Measurements from ENCODE around the gene TSPAN3. TPM values are rescaled to one million over a fixed set of nuclear protein-coding genes. Genes with fewer than 3 reads are reported as not detected.

The TSPAN3 gene
- total RNA-seq, 1 experiment from 2014 or later = 404 TPM

DNA sequence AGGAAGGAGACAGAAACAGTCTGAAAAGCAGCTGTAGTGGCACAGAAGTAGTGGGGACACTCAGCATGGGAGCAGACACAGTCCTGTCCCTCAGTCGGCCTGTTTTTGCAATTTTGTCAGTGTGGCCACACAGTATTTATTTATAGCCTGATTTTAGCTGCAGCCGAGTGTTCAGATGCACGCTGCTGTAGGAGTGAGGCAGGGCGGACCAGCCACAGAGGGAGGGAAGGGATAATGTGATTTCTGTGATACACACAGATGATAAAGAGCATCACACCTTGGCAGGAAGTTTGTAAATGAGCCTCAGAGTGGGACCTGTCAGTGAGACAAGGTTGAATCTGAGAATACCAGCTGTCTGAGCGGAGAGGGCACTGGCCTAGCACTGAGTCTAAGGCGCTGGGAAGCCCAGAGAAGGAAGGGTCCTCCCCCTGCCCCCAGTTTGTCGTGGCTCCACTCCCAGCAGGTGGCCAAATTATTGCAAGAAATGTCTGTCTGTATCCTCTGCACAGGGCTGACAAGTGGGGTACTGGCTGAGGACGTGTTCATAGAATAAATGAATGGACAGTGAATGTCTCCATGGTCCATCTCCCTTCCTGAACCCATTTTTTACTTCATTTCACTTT, 72.1 kb downstream of the TSPAN3 start:
- intact Hi-C loops (cut with micrococcal nuclease; ENCODE audit: unreplicated experiment) = no loop called here
- CTCF ChIA-PET = no interaction called here
- peaks cover 36% of the 10 kb centered on the region for H3K27me3 Mint-ChIP-seq (ENCODE audit: unreplicated experiment)
- TF ChIP-seq, protein P1, sequence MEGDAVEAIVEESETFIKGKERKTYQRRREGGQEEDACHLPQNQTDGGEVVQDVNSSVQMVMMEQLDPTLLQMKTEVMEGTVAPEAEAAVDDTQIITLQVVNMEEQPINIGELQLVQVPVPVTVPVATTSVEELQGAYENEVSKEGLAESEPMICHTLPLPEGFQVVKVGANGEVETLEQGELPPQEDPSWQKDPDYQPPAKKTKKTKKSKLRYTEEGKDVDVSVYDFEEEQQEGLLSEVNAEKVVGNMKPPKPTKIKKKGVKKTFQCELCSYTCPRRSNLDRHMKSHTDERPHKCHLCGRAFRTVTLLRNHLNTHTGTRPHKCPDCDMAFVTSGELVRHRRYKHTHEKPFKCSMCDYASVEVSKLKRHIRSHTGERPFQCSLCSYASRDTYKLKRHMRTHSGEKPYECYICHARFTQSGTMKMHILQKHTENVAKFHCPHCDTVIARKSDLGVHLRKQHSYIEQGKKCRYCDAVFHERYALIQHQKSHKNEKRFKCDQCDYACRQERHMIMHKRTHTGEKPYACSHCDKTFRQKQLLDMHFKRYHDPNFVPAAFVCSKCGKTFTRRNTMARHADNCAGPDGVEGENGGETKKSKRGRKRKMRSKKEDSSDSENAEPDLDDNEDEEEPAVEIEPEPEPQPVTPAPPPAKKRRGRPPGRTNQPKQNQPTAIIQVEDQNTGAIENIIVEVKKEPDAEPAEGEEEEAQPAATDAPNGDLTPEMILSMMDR (IDR thresholded peaks at IDR 0.05; ENCODE audit: unreplicated experiment) = no peak
- peaks cover 8% of the 10 kb centered on the region for H3K4me1 Mint-ChIP-seq (ENCODE audit: low read depth, unreplicated experiment)
- H3K36me3 Mint-ChIP-seq (ENCODE audit: insufficient read depth, unreplicated experiment) = no peaks in the 10 kb centered on the region
- no TSS peak for BruUV-seq (replicated peaks)
- H3K4me3 Mint-ChIP-seq (ENCODE audit: low read depth, unreplicated experiment) = no peak overlapping the region
- no peak for DNase-seq
- H3K9me3 Mint-ChIP-seq (ENCODE audit: low read depth, unreplicated experiment) = no peaks in the 10 kb centered on the region
- no peak overlapping the region for H3K27ac Mint-ChIP-seq (ENCODE audit: unreplicated experiment)

DNA sequence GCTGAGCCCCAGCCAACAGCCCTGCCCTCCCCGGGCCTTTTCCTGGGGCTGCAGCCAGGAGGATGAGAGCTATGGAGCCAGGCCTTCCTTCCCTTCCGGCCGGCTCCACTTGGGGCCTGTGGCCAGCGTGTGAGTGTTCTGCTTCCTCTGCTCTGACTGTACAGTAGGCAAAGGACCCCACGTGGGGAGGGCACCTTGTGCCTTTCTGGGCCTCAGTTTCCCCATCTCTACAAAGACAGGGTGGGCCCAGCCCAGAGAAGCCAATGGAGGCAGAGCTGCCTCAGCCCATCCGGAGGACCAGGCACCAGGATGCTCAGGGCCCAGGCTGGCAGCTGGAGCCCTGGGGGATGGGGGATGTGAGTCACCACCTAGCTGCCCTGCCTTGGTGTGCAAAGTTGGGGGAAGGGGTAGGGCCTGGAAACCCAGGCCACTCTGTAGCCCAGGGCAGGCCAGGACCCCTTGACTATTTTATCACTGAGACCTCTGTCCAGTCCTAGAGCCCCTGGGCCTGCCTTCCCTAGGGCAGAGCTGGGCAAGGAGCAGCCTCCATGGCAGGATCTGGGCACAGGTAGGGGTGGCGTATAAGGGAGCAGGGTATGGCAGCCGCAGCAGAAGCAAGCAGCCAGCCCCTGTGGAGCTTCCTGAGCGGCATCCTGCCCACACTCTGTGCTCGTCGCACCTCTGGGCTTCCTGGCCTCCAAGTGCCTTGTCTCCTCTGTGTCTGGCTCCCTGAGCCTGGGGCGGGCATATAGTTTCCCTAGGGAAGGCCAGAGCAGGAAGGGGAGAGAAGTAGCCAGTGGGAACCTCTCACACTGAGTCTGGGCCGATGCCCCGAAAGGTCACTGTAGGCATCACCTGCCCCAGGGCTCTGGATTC, 74.1 kb downstream of the TSPAN3 start:
- no TSS peak for BruUV-seq (replicated peaks)
- Mint-ChIP-seq H3K36me3 (ENCODE audit: insufficient read depth, unreplicated experiment) (no peaks in the 10 kb centered on the region), H3K9me3 (ENCODE audit: low read depth, unreplicated experiment) (no peaks in the 10 kb centered on the region), H3K27me3 (ENCODE audit: unreplicated experiment) (peaks cover 27% of the 10 kb centered on the region), H3K27ac (ENCODE audit: unreplicated experiment) (no peak overlapping the region), H3K4me3 (ENCODE audit: low read depth, unreplicated experiment) (no peak overlapping the region), H3K4me1 (ENCODE audit: low read depth, unreplicated experiment) (peaks cover 17% of the 10 kb centered on the region)
- DNase-seq = peak; percentile 35
- TF ChIP-seq, protein P1 (IDR thresholded peaks at IDR 0.05; ENCODE audit: unreplicated experiment) = no peak
- CTCF ChIA-PET = interaction anchor here (0.6 kb wide), 1 partner anchor 1388 kb away, joined by 3 read pairs; no protein-coding TSS in a partner anchor
- intact Hi-C loops (cut with micrococcal nuclease; ENCODE audit: unreplicated experiment) = no loop called here

DNA sequence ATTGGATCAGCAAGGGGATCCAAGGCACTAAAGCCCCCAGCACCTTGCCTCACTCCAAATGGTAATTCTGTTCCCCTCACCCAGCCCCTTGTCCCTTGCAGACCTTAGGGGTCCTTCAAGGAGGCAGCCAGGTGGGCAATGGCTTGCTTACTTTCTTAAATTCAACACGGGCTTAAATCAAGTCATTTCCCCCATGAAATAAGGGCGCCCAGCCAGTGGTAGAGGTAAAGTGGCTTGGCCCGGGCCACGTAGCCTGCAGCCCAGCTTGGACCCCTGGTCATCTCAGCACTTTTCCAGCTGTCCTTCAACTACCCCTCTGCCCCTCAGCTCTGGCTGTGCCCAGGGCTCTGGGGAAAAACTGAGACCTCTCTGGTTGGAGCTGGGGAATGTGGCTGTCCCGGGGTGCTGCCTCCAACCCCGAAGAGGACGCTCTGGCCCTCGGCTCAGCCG, 74.8 kb downstream of the TSPAN3 start:
- H3K27ac Mint-ChIP-seq (ENCODE audit: unreplicated experiment) = no peak overlapping the region
- no peak overlapping the region for H3K4me3 Mint-ChIP-seq (ENCODE audit: low read depth, unreplicated experiment)
- H3K9me3 Mint-ChIP-seq (ENCODE audit: low read depth, unreplicated experiment) = no peaks in the 10 kb centered on the region
- intact Hi-C loops (cut with micrococcal nuclease; ENCODE audit: unreplicated experiment) = no loop called here
- H3K27me3 Mint-ChIP-seq (ENCODE audit: unreplicated experiment) = peaks cover 25% of the 10 kb centered on the region
- BruUV-seq (replicated peaks) = no TSS peak
- TF ChIP-seq, protein P1 (IDR thresholded peaks at IDR 0.05; ENCODE audit: unreplicated experiment) = no peak
- CTCF ChIA-PET = interaction anchor here (0.6 kb wide), 1 partner anchor 1387 kb away, joined by 3 read pairs; no protein-coding TSS in a partner anchor
- peaks cover 17% of the 10 kb centered on the region for H3K4me1 Mint-ChIP-seq (ENCODE audit: low read depth, unreplicated experiment)
- no peak for DNase-seq
- no peaks in the 10 kb centered on the region for H3K36me3 Mint-ChIP-seq (ENCODE audit: insufficient read depth, unreplicated experiment)

DNA sequence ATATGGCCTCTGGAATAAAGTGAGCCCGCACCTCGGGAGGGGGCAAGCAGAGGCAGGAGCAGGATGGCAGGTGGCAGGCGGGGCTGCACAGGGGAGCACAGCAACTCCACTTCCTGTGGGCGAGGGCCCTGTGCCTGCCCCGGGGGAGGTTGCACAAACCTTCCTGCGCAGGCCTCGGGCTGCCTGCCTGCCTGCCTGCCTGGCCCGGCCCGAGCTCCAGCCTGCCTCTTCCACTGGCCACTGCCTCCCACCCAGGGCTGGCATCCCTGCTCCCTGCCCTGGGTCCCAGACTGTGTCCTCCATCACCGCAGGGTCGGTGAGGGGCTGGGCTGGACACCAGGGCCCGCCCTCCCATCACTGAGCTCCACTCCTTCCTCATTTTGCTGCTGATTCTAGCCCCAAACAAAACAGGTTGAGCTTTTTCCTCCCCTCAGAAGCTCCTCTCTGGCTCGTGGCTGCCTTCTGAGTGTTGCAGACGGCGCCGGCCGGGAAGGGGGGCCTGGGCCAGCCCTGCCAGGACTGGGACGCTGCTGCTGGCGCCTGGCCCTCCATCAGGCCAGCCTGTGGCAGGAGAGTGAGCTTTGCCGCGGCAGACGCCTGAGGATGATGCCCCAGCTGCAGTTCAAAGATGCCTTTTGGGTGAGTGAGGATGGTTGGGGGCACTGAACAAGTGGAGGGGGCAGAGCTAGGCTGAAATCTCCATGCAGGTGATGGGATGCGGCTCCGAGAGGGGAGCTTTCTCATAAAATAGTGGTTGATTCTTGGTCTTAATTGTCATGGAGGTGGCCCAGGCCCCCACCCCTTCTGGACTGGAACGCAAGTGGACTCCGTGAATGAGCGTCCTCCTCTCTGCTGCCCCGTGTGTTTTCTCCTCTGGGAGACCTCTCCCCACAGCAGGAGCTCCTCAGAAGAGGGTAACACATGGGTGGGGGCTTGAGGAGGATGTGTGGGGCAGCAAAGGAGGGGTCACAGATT, 75.7 kb downstream of the TSPAN3 start, which contains the start of gene PSTPIP1:
PSTPIP1 (plus strand) TSS at position 156 of the 975 bp plus-strand sequence; CDS start at position 604, 448 bp downstream.
- BruUV-seq (replicated peaks) = no TSS peak
- Mint-ChIP-seq H3K9me3 (ENCODE audit: low read depth, unreplicated experiment) (no peaks in the 10 kb centered on the region), H3K27me3 (ENCODE audit: unreplicated experiment) (peaks cover 31% of the 10 kb centered on the region), H3K27ac (ENCODE audit: unreplicated experiment) (no peak within 1 kb of the TSS), H3K4me1 (ENCODE audit: low read depth, unreplicated experiment) (peaks cover 17% of the 10 kb centered on the region), H3K36me3 (ENCODE audit: insufficient read depth, unreplicated experiment) (no peaks in the 10 kb centered on the region), H3K4me3 (ENCODE audit: low read depth, unreplicated experiment) (no peak within 1 kb of the TSS)
- DNase-seq = no peak
- CTCF ChIA-PET = no interaction called here
- TF ChIP-seq, protein P1 (IDR thresholded peaks at IDR 0.05; ENCODE audit: unreplicated experiment) = no peak
- intact Hi-C loops (cut with micrococcal nuclease; ENCODE audit: unreplicated experiment) = no loop called here

Data from Calu3 (cell line).